ENCODE data around the gene DNAJC12.
"Not testable (repeated sequence)": the region's sequence is repeated elsewhere in the genome, so short reads cannot be mapped to it uniquely, and the experiment has no call there.

Gene DNAJC12

GRCh38 chr10:67837541-67838314 is at the start of gene DNAJC12:
Gene DNAJC12 (minus strand): TSS chr10:67838188. CDS start chr10:67838011, 177 bp downstream.
- no peak for DNase-seq (ENCODE audit: low read depth in 2 of 2)

- DNase-seq (ENCODE audit: low read depth in 2 of 2): peak; percentile 53 to 64
These were observed 47.1 kb upstream of the DNAJC12 start for GRCh38 chr10:67884842-67885670.

- peak; percentile 80 to 86 for DNase-seq (ENCODE audit: low read depth in 2 of 2)
These were observed 46.4 kb upstream of the DNAJC12 start, which contains the start of gene SIRT1 for GRCh38 chr10:67884313-67884841. Gene SIRT1 (plus strand): TSS chr10:67884656. CDS start chr10:67884722, 66 bp downstream.

GRCh38 chr10:67883710-67884312 is 45.8 kb upstream of the DNAJC12 start:
- no peak for DNase-seq (ENCODE audit: low read depth in 2 of 2)

GRCh38 chr10:67878133-67878532 is 40.1 kb upstream of the DNAJC12 start:
- DNase-seq (ENCODE audit: low read depth in 2 of 2): no peak

GRCh38 chr10:67877421-67877820 is 39.4 kb upstream of the DNAJC12 start:
- not testable (repeated sequence) for DNase-seq (ENCODE audit: low read depth in 2 of 2)

GRCh38 chr10:67875340-67876238 is 37.6 kb upstream of the DNAJC12 start:
- DNase-seq (ENCODE audit: low read depth in 2 of 2): no peak

GRCh38 chr10:67869996-67870395 is 32.0 kb upstream of the DNAJC12 start:
- no peak for DNase-seq (ENCODE audit: low read depth in 2 of 2)

DNA sequence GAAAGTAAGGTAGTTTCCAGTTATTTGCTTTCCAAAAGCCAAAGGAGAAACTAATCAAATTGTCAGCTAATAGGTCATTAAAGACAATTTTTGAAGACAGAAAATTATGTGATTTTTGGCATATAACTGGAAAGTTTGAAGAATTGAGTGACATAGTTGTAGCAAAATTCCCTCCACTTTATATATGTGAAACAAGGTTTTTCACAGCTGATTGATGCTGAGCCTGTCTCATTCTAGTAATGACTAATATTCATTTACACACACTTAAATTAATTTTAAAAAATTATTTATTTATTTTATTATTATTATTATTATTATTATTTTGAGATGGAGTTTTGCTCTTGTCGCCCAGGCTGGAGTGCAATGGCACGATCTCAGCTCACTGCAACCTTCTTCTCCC is 30.1 kb upstream of the DNAJC12 start:
- DNase-seq (ENCODE audit: low read depth in 2 of 2): no peak

- no peak for DNase-seq (ENCODE audit: low read depth in 2 of 2)
These were observed 26.8 kb upstream of the DNAJC12 start for GRCh38 chr10:67864607-67865371.

DNA sequence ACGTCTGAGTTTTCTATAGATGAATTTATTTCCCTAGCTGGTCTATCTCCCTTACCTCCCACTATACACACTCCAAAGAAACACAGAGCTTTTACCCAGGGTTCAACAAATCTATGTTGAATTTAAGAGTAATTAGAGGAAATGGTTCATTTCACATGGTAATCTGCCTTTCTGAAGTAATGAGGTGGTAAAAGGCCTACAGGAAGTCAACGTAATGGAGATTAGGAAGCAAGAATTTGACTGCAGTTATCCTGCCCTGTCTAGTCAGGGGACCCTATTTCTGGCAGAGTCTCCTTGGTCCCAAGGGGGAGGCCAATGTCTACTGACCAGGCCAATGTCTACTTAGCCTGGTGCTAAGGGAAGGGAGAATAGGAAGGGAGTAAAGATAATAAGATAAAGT is 25.1 kb upstream of the DNAJC12 start:
- no peak for DNase-seq (ENCODE audit: low read depth in 2 of 2)

GRCh38 chr10:67861750-67862432 is 23.9 kb upstream of the DNAJC12 start:
- no peak for DNase-seq (ENCODE audit: low read depth in 2 of 2)

DNA sequence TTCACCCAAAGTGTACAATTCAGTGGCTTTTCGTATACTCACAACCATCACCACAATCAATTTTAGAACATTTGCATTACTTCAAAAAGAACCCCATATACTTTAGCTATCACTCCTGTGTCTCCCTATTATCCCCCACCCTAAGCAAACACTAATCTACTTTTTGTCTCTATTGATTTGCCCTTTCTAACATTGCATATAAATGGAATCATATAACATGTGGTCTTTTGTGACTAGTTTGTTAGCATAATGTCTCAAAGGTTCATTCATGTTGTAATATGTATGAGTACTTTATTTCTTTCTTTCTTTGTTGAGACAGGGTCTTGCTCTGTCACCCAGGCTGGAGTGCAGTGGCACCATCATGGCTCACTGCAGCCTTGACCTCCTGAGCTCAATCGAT is 21.0 kb upstream of the DNAJC12 start:
- no peak for DNase-seq (ENCODE audit: low read depth in 2 of 2)

GRCh38 chr10:67853512-67853911 is 15.5 kb upstream of the DNAJC12 start:
- no peak for DNase-seq (ENCODE audit: low read depth in 2 of 2)

- no peak for DNase-seq (ENCODE audit: low read depth in 2 of 2)
These were observed 14.8 kb upstream of the DNAJC12 start for GRCh38 chr10:67852761-67853160.

GRCh38 chr10:67851186-67851585 is 13.2 kb upstream of the DNAJC12 start:
- no peak for DNase-seq (ENCODE audit: low read depth in 2 of 2)

DNA sequence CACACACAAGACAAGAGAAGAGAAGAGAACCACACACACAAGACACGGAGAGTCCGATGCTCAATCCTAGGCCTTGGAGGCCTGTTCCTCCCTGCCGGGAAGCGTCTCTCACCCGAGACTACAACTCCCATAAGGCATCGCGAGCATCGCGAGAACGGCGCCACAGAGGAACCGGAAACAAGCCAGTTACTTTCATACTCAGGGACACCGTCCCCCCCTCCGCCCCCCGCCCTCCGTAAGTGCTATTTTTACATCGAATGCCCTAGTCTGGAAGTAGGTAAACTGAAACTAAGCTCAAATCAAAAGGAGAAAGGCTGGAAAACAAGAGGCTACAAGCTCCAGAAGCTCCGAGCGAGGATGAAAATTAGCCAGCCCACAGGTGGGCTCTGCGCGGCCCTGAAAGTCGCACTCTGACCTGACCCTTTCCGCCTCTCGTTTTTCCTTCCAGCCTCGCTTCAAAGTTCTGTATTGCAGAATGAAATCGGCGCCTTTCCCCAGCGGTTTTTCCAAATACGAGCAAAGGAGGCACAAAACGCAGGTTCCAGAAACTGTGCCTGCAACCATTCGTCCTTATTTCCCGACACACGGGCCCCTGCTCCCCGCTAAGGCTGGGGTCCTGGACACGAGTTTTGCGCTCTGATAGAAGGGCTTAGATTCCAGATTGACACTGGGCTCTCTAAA is 11.5 kb upstream of the DNAJC12 start:
- DNase-seq (ENCODE audit: low read depth in 2 of 2): peak; percentile 84 to 91

DNA sequence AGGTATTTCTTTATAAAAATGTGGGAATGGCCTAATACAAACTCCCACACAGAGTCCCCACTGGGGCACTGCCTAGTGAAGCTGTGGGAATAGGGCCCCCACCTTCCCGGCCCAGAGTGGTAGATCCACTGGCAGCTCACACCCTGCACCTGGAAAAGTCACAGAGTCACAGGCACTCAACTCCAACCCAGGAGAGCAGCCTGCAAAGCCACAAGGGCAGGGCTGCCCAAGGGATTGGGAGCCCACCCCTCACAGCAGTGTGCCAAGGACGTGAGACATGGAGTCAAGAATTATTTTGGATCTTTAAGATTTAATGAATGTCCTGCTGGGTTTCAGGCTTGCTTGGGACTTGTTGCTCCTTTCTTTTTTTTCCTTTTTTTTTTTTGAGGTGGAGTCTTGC is 5.3 kb upstream of the DNAJC12 start:
- no peak for DNase-seq (ENCODE audit: low read depth in 2 of 2)

- DNase-seq (ENCODE audit: low read depth in 2 of 2): no peak
These were observed 3.7 kb upstream of the DNAJC12 start for GRCh38 chr10:67841737-67842136.

All from activated CD4-positive, alpha-beta T cell treated with anti-CD3 and anti-CD28 coated beads for 24 hours (primary cell).